ENCODE measurements around the gene RYR3.

Gene RYR3

DNA sequence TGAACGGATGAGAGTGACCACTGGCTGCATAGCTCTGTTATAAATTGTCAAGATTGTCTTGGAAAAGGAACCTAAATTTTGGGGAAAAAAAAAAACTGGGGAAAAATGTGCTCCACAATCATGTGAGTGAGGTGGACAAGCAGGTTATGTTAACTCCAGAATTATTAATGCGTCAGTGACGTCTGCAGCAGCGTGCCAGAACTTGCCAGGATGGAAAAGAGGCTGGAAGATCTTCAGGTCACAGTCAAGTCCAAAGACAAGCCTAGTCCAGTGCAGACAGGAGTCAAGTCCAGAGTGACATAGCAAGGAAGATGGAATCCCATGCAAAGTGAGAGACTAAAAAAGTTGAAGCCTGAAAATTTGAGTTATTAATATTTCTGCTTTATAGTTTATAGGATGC lies 140.6 kb downstream of the RYR3 start:
- Histone ChIP-seq H3K4me2 (ENCODE audit: low read depth, low read length, poor library complexity, severe bottlenecking) (no peak overlapping the region), H3F3A (ENCODE audit: low read depth) (no peaks in the 10 kb centered on the region), H4K20me1 (ENCODE audit: insufficient read depth, low read length, poor library complexity, severe bottlenecking) (no peaks in the 10 kb centered on the region), H3K9me2 (replicated peaks; ENCODE audit: low read depth, low read length) (no peaks in the 10 kb centered on the region), H3K9ac (ENCODE audit: low read depth, low read length, poor library complexity, severe bottlenecking) (no peak overlapping the region), H3K36me3 (ENCODE audit: insufficient read depth, low read length) (no peaks in the 10 kb centered on the region), H3K27me3 (ENCODE audit: insufficient read depth, low read length, poor library complexity, severe bottlenecking) (no peaks in the 10 kb centered on the region), H3K4me1 (ENCODE audit: insufficient read depth, low read length, poor library complexity, severe bottlenecking) (peaks cover 4% of the 10 kb centered on the region), H3K9me3 (ENCODE audit: insufficient read depth, low read depth, low read length) (no peaks in the 10 kb centered on the region), H3K4me3 (ENCODE audit: low read length, poor library complexity, severe bottlenecking) (no peak overlapping the region), H2AFZ (ENCODE audit: low read length) (no peak overlapping the region), H3K79me2 (ENCODE audit: insufficient read depth, low read length) (no peaks in the 10 kb centered on the region)
- TF ChIP-seq EZH2phosphoT487 (IDR thresholded peaks at IDR 0.05; ENCODE audit: borderline replicate concordance), result no peak
- TF ChIP-seq, protein P1, sequence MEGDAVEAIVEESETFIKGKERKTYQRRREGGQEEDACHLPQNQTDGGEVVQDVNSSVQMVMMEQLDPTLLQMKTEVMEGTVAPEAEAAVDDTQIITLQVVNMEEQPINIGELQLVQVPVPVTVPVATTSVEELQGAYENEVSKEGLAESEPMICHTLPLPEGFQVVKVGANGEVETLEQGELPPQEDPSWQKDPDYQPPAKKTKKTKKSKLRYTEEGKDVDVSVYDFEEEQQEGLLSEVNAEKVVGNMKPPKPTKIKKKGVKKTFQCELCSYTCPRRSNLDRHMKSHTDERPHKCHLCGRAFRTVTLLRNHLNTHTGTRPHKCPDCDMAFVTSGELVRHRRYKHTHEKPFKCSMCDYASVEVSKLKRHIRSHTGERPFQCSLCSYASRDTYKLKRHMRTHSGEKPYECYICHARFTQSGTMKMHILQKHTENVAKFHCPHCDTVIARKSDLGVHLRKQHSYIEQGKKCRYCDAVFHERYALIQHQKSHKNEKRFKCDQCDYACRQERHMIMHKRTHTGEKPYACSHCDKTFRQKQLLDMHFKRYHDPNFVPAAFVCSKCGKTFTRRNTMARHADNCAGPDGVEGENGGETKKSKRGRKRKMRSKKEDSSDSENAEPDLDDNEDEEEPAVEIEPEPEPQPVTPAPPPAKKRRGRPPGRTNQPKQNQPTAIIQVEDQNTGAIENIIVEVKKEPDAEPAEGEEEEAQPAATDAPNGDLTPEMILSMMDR (conservative IDR thresholded peaks at IDR 0.05; ENCODE audit: low read length), result no peak

DNA sequence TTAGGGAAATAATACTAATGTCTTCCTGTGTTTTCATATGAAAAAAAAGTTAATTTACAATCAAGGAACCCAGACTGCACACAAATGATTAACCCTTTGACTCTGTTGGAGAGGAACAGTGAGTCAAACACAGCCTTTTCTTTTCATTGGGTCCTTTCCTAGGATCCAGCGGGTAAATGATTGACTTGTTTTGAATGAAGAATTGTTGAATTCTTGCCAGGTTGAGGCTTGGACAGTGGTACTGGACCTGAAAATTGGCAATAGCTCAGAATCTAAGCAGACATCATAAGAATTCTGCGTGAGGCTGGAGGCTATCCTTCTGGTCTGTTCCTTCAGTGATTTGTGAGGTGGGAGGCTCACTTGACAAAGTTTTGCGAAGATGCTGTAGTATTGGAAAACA lies 143.0 kb downstream of the RYR3 start:
- no peak overlapping the region for H3K9ac ChIP-seq (ENCODE audit: low read depth, low read length, poor library complexity, severe bottlenecking)
- no peaks in the 10 kb centered on the region for H3K27me3 ChIP-seq (ENCODE audit: insufficient read depth, low read length, poor library complexity, severe bottlenecking)
- TF ChIP-seq, protein P1 (conservative IDR thresholded peaks at IDR 0.05; ENCODE audit: low read length), result no peak
- no peak for TF ChIP-seq EZH2phosphoT487 (IDR thresholded peaks at IDR 0.05; ENCODE audit: borderline replicate concordance)

DNA sequence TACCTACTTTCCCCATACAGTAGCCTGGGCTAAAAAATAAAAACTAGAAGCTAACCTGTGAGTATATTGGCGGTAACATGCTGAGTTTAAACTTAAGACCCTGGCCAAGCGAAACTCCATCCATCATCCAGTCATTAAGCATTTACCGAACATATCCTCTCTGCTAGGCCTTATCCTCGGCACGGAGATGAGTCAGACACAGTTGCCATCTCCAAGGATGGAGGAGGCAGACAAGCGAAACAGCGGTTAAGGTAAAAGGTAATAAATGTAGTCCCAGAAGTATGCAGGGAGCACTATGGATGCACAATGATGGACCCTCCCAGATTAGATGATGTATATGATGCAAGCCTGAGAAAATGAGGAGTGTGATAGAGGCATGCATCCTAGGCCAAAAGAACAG lies 143.6 kb downstream of the RYR3 start:
- no peaks in the 10 kb centered on the region for H3K9me3 ChIP-seq (ENCODE audit: insufficient read depth, low read depth, low read length)
- no peaks in the 10 kb centered on the region for H3K36me3 ChIP-seq (ENCODE audit: insufficient read depth, low read length)
- H3K4me1 ChIP-seq (ENCODE audit: insufficient read depth, low read length, poor library complexity, severe bottlenecking), result no peaks in the 10 kb centered on the region
- H3K9ac ChIP-seq (ENCODE audit: low read depth, low read length, poor library complexity, severe bottlenecking), result no peak overlapping the region
- no peak overlapping the region for H3K4me3 ChIP-seq (ENCODE audit: low read length, poor library complexity, severe bottlenecking)
- no peaks in the 10 kb centered on the region for H3K9me2 ChIP-seq (replicated peaks; ENCODE audit: low read depth, low read length)
- H3K27me3 ChIP-seq (ENCODE audit: insufficient read depth, low read length, poor library complexity, severe bottlenecking), result no peaks in the 10 kb centered on the region
- no peaks in the 10 kb centered on the region for H3F3A ChIP-seq (ENCODE audit: low read depth)
- H2AFZ ChIP-seq (ENCODE audit: low read length), result no peak overlapping the region
- TF ChIP-seq EZH2phosphoT487 (IDR thresholded peaks at IDR 0.05; ENCODE audit: borderline replicate concordance), result no peak
- TF ChIP-seq, protein P1 (conservative IDR thresholded peaks at IDR 0.05; ENCODE audit: low read length), result no peak
- H3K79me2 ChIP-seq (ENCODE audit: insufficient read depth, low read length), result no peaks in the 10 kb centered on the region
- no peak overlapping the region for H3K4me2 ChIP-seq (ENCODE audit: low read depth, low read length, poor library complexity, severe bottlenecking)
- H4K20me1 ChIP-seq (ENCODE audit: insufficient read depth, low read length, poor library complexity, severe bottlenecking), result no peaks in the 10 kb centered on the region

More for the DNA sequence above, 143.0 kb downstream of the RYR3 start:
- Histone ChIP-seq H3K36me3 (ENCODE audit: insufficient read depth, low read length) (no peaks in the 10 kb centered on the region), H3K9me3 (ENCODE audit: insufficient read depth, low read depth, low read length) (no peaks in the 10 kb centered on the region), H3K4me2 (ENCODE audit: low read depth, low read length, poor library complexity, severe bottlenecking) (no peak overlapping the region), H3F3A (ENCODE audit: low read depth) (no peaks in the 10 kb centered on the region), H3K9me2 (replicated peaks; ENCODE audit: low read depth, low read length) (no peaks in the 10 kb centered on the region), H3K4me1 (ENCODE audit: insufficient read depth, low read length, poor library complexity, severe bottlenecking) (no peaks in the 10 kb centered on the region), H3K4me3 (ENCODE audit: low read length, poor library complexity, severe bottlenecking) (no peak overlapping the region), H4K20me1 (ENCODE audit: insufficient read depth, low read length, poor library complexity, severe bottlenecking) (no peaks in the 10 kb centered on the region), H2AFZ (ENCODE audit: low read length) (no peak overlapping the region), H3K79me2 (ENCODE audit: insufficient read depth, low read length) (no peaks in the 10 kb centered on the region)
